Stomach (tissue), 9 donors: ENCODE measurements around the gene TBC1D16. TPM values are rescaled to one million over a fixed set of nuclear protein-coding genes. Genes with fewer than 3 reads are reported as not detected.

Experiments used
- DNase-seq, 2 donors: peaks; one replicate each; pipeline versions ENCODE4 v3.0.0 to v3.0.0-alpha.2; 2013 to 2019
- H3K27ac ChIP-seq, 5 donors: fragments of 200-600 bp in 4 of 5; sonication (generic) in 4 of 5; one replicate each; pipeline ENCODE4 v1.5.1; 2013 to 2019; ENCODE audit warnings: mild to moderate bottlenecking in 1 of 5, moderate library complexity in 1 of 5
- H3K27me3 ChIP-seq, 3 donors: fragments of 200-600 bp; sonication (generic); one replicate each; pipeline ENCODE4 v1.5.1; 2017 to 2019; ENCODE audit warnings: mixed run types in 1 of 3
- H3K36me3 ChIP-seq, 4 donors: fragments of 200-600 bp; sonication (generic); 1 replicate in 3 of 4; 2 replicates in 1 of 4; pipeline ENCODE4 v1.5.1; 2016 to 2019
- H3K4me1 ChIP-seq, 4 donors: fragments of 200-600 bp; sonication (generic); one replicate each; pipeline ENCODE4 v1.5.1; 2016 to 2019
- H3K4me3 ChIP-seq, 4 donors: fragments of 200-600 bp; sonication (generic) in 3 of 4; one replicate each; pipeline ENCODE4 v1.5.1; 2016 to 2019; ENCODE audit warnings: mild to moderate bottlenecking in 1 of 4
- H3K9me3 ChIP-seq, 4 donors: fragments of 200-600 bp; sonication (generic); one replicate each; pipeline ENCODE4 v1.5.1; 2016 to 2019
- EP300 ChIP-seq: sonication (generic); formaldehyde crosslinking; IDR thresholded peaks from one replicate; pipeline ENCODE4 v1.6.1; 2017; ENCODE audit warnings: antibody characterized with exemption
- POLR2A ChIP-seq, 4 donors: fragments of 450-650 bp; IDR thresholded peaks; one replicate each; pipeline ENCODE4 v1.6.1; 2016; ENCODE audit warnings: antibody characterized with exemption in 4 of 4, control low read depth in 2 of 4, mild to moderate bottlenecking in 1 of 4, moderate library complexity in 1 of 4
- POLR2AphosphoS5 ChIP-seq, 3 donors: sonication (generic); formaldehyde crosslinking; IDR thresholded peaks; one replicate each; pipeline ENCODE4 v1.6.1; 2016; ENCODE audit warnings: antibody characterized with exemption in 3 of 3
- WGBS, 5 donors: extraction: QIAGEN DNeasy Blood & Tissue Kit in 3 of 5; methylation state at CpG; one replicate each; pipeline versions ENCODE4 v1.1.5 to v1.1.7; 2013 to 2018; 5-methylcytosine and 5-hydroxymethylcytosine counted together
- intact Hi-C: fragments of 100-400 bp; cut with DNase I; formaldehyde crosslinking; loops from one replicate; pipeline ENCODE4 v1.15.1; 2023; ENCODE audit warnings: low total_unique reads
- polyA plus RNA-seq, 3 donors: library from polyadenylated mRNA; stranded (reverse); fragments of 200-250 nt; gene quantifications; one replicate each; pipeline ENCODE4 v1.2.3, GENCODE V29; 2013
- total RNA-seq, 5 donors: library from RNA; depleted of rRNA; stranded (reverse); fragments of >200 nt; gene quantifications; one replicate each; pipeline versions ENCODE4 v1.1.0 to v1.2.3, GENCODE V29; 2014 to 2016
- TF ChIP-seq, protein P1 (sequence below), 7 experiments: fragments of 450-650 bp in 4 of 7; fragments of 200-600 bp in 3 of 7; sonication (generic) in 3 of 7; IDR thresholded peaks; one replicate each; pipeline ENCODE4 v1.5.1; 2016 to 2019; ENCODE audit warnings: antibody characterized with exemption in 7 of 7, control low read depth in 2 of 7, mild to moderate bottlenecking in 1 of 7
- donor health status: healthy with polysubstance abuse.
- donor health status: Bipolar disorder and iron deficiency.
- donor health status: healthy.

The TBC1D16 gene
- total and polyA plus RNA-seq, 8 donors: 3.0 to 22.2 (median 16.8) TPM

DNA sequence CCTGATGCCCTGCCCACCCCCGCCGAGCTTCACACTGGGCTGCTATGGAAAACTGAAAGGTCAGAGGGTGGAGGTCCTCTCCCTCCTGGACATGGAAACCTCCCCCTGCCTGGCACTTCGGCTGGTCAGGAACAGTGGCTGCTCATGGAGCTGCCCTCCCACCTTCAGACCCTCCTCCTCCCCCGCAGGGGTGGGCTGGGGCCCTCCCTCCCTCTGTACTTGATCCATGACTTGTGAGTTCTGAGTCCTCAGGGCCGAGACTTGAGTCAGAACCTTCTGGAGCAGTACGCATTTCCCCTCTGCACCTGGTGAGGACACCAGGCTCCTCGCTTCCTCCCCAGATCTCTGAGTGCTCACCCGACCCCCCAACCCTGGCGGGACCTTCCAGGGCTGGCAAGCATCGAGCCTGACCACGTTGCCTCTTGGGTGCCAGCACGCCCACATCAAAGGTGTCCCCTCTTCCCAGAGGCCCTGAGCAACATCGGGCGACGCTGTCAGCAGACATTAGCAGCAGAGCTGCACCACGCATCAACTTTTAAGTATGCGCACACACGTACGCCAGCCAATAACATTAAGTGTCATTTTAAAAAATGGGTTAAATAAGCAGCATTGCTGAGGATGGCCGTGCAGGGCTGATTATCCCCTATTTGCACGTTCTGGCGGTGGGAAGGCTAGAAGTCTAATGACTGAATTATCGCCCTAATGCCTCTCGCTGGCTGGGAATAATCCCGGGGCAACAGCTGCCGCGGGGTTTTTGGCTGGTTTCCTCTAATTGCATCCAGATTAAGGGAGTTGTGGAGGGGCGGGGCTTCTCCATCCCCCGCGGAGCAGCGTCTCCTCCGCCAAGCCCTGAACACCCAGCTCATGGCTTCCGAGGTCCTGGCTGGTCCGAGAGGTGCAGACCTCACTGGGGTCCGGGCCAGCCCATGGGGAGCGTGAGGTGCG lies 98.0 kb downstream of the TBC1D16 start:
- TF ChIP-seq, protein P1, sequence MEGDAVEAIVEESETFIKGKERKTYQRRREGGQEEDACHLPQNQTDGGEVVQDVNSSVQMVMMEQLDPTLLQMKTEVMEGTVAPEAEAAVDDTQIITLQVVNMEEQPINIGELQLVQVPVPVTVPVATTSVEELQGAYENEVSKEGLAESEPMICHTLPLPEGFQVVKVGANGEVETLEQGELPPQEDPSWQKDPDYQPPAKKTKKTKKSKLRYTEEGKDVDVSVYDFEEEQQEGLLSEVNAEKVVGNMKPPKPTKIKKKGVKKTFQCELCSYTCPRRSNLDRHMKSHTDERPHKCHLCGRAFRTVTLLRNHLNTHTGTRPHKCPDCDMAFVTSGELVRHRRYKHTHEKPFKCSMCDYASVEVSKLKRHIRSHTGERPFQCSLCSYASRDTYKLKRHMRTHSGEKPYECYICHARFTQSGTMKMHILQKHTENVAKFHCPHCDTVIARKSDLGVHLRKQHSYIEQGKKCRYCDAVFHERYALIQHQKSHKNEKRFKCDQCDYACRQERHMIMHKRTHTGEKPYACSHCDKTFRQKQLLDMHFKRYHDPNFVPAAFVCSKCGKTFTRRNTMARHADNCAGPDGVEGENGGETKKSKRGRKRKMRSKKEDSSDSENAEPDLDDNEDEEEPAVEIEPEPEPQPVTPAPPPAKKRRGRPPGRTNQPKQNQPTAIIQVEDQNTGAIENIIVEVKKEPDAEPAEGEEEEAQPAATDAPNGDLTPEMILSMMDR (IDR thresholded peaks at IDR 0.05): no peak
- TF ChIP-seq EP300 (no peak), POLR2AphosphoS5 (IDR thresholded peaks at IDR 0.05) (no peak), POLR2A (IDR thresholded peaks at IDR 0.05) (no peak)
- peaks cover 8 to 20% (median 14%) of the 10 kb centered on the region in 4 donors for H3K4me1 ChIP-seq
- H3K4me3 ChIP-seq: no peak overlapping the region
- DNase-seq: no peak
- peaks cover 9 to 38% (median 36%) of the 10 kb centered on the region in 4 donors for H3K36me3 ChIP-seq
- peaks cover 0 to 10% (median 0%) of the 10 kb centered on the region in 3 donors for H3K27me3 ChIP-seq
- 70 to 78% (median 73%) methylated on average over 30 to 37 of the region's 37 CpGs for WGBS, 5 donors
- H3K27ac ChIP-seq: no peak overlapping the region
- H3K9me3 ChIP-seq: no peaks in the 10 kb centered on the region
- intact Hi-C loops: no loop called here

DNA sequence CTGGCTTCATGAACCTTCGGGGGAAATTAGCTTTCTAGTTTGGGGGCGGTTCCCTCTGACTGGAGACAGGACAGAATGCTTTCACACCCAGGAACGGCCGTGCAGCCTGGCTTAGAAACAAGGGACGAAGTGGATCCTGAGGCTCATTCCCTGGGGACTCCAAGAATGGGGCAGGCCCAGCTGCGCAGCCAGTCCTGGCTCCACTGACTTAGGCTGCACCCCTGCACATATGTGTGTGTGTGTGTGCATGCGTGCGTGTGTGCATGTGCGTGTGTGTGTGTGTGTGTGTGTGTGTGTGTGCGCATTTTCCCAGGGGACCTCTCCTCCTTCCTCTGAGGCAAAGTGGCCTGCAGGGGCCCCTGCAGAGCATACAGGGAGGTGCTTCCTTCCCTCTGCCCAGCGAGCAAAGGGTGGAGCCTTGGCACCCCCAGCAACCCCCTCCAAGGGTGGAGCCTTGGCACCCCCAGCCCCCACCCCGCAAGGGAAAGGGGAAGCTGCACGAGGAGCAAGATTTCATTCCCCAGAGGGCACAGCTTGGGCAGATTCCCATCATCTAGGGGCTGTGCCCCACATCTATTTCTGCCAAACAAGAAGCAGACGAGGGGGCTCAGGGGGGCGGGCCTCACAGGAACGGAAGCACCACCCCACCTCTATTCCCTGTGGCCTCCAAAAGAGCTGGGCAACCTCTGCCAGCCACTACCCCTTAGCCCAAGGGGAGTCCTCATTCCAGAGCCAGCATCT lies 98.9 kb downstream of the TBC1D16 start:
- Histone ChIP-seq H3K27me3 (peaks cover 0 to 19% (median under 1%) of the 10 kb centered on the region in 3 donors), H3K4me1 (peaks cover 8 to 24% (median 20%) of the 10 kb centered on the region in 4 donors), H3K27ac (no peak overlapping the region), H3K36me3 (peaks cover 7 to 29% (median 27%) of the 10 kb centered on the region in 4 donors), H3K9me3 (no peaks in the 10 kb centered on the region), H3K4me3 (no peak overlapping the region)
- WGBS, 5 donors: 43 to 71% (median 52%) methylated on average over 12 to 16 of the region's 16 CpGs
- DNase-seq: no peak
- TF ChIP-seq, protein P1 (IDR thresholded peaks at IDR 0.05): no peak
- no peak for TF ChIP-seq POLR2A (IDR thresholded peaks at IDR 0.05)
- no peak for TF ChIP-seq POLR2AphosphoS5 (IDR thresholded peaks at IDR 0.05)
- TF ChIP-seq EP300: no peak
- intact Hi-C loops: no loop called here

DNA sequence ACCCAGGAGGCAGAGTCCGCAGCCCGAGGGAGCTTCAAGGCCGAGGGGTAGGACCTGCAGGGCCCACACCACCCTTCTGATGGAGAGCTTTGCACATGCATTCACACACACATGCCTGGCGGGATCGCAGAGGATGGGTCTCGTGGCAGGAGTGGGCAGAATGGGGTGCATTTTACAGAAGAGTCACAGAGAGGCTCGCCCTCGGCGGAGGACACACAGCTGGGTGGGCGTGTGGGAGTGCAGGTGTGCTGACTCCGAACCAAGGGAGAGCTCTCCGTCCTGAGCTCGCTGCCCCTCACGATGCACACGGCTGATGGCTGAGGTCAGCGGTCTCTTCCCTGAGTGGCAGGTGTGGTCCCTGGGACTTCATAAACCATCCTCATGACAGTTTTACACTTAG lies 99.6 kb downstream of the TBC1D16 start:
- intact Hi-C loops: no loop called here
- TF ChIP-seq EP300 (no peak), POLR2A (IDR thresholded peaks at IDR 0.05) (no peak), POLR2AphosphoS5 (IDR thresholded peaks at IDR 0.05) (no peak)
- TF ChIP-seq, protein P1 (IDR thresholded peaks at IDR 0.05): no peak
- Histone ChIP-seq H3K36me3 (peaks cover 7 to 22% (median 21%) of the 10 kb centered on the region in 4 donors), H3K27ac (no peak overlapping the region), H3K27me3 (peaks cover 0 to 26% (median 8%) of the 10 kb centered on the region in 3 donors), H3K4me1 (peaks cover 11 to 30% (median 27%) of the 10 kb centered on the region in 4 donors), H3K9me3 (no peaks in the 10 kb centered on the region), H3K4me3 (no peak overlapping the region)
- WGBS, 5 donors: 83 to 93% (median 86%) methylated on average over 12 to 16 of the region's 16 CpGs
- DNase-seq: no peak

GRCh38 chr17:79935197-79935885 lies 100.3 kb downstream of the TBC1D16 start:
- TF ChIP-seq POLR2AphosphoS5 (IDR thresholded peaks at IDR 0.05): no peak
- TF ChIP-seq EP300: no peak
- TF ChIP-seq POLR2A (IDR thresholded peaks at IDR 0.05): no peak
- Histone ChIP-seq H3K4me1 (peaks cover 18 to 37% (median 34%) of the 10 kb centered on the region in 4 donors), H3K36me3 (peaks cover under 1 to 15% (median 13%) of the 10 kb centered on the region in 4 donors), H3K4me3 (no peak overlapping the region), H3K27ac (no peak overlapping the region), H3K27me3 (peaks cover 0 to 34% (median 15%) of the 10 kb centered on the region in 3 donors), H3K9me3 (no peaks in the 10 kb centered on the region)
- DNase-seq: no peak
- intact Hi-C loops: no loop called here
- 83 to 89% (median 85%) methylated on average over 14 to 19 of the region's 19 CpGs for WGBS, 5 donors
